Skin of body (tissue), 2 donors: Measurements from ENCODE around the gene ITGA2B. TPM values are rescaled to one million over a fixed set of nuclear protein-coding genes. Genes with fewer than 3 reads are reported as not detected.
"Not testable (repeated sequence)": the region's sequence is repeated elsewhere in the genome, so short reads cannot be mapped to it uniquely, and the experiment has no call there.

ENCODE experiments used
- DNase-seq: peaks from one replicate; lab custom pipeline; 2025; lab: John Stamatoyannopoulos, UW
- total RNA-seq: library from RNA; depleted of rRNA; stranded (reverse); fragments of >200 nt; gene quantifications from one replicate; pipeline ENCODE4 v1.2.3, GENCODE V29; 2014

The ITGA2B gene
- total RNA-seq, 1 donor from 2014 or later: 2.4 TPM

DNA sequence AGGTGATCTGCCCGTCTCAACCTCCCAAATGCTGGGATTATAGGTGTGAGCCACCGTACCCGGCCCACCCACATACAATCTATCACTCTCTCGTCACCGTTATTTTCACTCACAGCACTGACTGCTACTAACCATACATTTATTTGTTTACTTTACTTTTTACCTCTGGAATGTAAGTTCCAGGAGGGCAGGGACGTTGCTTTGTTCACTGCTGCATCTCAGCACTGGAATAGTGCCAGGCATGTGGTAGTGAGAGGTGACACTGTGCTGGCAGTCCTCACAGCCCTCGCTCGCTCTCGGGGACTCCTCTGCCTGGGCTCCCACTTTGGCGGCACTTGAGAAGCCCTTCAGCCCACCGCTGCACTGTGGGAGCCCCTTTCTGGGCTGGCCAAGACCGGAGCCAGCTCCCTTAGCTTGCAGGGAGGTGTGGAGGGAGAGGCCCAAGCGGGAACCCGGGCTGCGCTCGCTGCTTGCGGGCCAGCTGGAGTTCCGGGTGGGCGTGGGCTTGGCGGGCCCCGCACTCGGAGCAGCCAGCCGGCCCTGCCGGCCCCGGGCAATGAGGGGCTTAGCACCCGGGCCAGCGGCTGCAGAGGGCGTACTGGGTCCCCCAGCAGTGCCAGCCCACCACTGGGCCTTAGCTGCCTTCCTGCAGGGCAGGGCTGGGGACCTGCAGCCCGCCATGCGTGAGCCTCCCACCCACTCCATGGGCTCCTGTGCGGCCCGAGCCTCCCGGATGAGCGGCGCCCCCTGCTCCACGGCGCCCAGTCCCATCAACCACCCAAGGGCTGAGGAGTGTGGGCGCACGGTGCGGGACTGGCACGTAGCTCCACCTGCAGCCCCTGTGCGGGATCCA, 20.8 kb downstream of the ITGA2B start:
- DNase-seq: not testable (repeated sequence)

DNA sequence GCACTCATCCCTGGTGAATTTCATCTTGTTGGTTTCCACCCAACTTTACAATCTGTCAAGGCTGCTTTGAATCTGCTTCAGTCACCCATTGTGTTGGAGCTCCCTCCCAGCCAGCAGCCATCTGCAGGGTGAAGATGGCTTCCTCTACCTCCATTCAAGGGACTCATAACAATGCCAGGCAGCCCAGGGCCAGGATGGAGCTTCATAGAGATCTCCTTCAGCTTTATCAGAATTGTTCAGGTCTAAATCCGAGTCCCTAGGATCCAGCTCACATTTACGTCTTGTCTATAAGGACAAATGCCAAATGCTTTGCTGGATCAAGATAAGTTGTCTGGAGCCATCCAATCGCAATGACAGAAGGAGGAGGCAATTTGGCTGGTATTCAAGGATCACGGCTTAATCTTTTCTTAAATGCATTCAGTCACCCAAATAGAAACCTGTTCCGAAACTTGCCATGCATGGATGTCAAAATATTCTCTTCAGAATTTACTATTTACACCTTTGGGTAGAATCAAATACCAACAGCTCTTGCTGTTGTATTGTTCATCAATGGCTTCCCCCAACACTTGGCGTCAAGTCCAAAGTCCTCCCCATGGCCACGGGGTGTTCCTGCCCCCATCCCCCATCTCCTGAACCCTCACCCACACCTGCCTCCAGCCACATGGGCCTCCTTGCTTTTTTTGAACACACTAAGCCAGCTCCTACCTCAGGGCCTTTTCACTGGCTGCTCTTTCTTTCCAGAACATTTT, 22.0 kb downstream of the ITGA2B start:
- no peak for DNase-seq

DNA sequence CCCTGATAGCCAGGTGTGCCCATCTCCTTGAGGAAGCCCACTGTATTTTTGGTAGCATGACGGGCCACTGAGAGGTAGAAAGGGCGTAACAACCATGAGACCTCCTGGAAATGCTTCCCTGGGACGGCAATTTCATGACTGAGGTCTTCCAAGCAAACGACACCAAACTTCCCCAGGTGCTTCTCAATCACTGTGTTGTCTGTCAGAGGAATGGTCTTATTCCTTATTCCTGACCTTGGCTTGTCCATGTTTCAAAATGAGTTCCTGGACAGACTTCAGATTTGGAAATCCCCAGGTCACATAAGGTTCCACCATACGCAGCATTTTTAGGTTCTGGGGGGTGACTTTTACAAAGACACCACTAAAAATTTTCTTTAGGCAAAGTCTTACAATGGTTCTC, 24.4 kb downstream of the ITGA2B start:
- not testable (repeated sequence) for DNase-seq

DNA sequence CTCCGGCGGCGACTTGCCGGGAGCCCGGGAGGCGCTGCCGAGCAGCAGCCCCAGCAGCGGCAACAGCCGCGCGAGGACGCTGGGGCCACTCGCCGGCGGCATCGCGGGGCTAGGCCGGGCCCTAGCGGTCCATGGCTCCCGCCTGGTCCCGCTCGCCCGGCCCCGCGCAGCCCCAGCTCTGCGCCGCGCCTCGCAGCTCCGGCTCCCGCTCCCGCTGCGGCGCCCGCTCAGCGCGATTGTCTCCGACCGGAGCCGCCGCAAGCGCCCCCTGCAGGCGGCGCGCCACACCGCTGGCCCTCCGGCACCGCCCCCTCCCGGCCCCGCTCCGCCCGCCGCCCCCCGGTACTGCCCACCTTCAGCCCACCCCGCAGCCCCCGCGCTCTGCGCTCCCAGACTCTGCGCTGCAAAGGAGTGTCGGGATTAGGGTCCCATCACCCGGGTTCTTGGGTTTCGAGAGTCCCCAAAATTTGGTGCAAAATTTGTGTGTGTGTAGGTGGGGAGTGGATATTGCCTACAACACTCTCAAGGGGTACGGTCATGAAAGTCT, 25.8 kb downstream of the ITGA2B start, which contains the start of gene FAM171A2:
TSS of gene FAM171A2 (minus strand) at position 241 of the 547 bp plus-strand sequence. CDS start at position 102, 139 bp downstream.
- peak; percentile 38 for DNase-seq

DNA sequence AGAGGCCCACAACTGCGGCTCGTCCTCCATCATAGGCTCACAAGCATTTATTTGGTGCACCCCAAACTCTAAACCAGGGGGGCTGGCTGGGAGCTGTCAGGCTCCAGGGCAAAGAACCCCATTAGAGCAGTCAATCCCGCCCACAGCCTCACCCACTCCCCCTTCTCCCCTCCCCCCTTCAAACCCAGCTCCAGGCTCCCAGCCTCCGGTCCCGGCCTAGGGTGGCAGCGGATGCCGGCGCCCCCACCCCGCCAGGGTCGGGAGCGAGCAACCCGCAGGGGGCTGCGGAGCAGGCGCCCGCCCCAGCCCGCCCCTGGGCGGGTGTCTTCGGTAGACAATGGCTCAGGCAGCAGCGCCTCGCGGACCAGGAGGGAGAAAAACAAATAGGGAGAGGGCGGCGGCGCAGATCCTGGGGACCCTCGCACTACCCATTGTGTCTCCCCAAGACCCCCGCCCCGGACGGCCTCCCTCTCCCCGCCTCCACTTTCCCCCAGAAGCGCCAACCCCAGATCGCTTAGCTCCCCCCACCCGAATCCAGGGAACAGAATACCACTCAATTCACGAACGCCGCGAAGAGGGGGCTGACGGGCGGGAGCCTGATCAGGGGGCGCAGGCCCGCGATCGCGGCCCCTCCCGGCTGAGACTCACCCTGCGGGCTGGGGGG, 26.4 kb downstream of the ITGA2B start:
- DNase-seq: no peak

DNA sequence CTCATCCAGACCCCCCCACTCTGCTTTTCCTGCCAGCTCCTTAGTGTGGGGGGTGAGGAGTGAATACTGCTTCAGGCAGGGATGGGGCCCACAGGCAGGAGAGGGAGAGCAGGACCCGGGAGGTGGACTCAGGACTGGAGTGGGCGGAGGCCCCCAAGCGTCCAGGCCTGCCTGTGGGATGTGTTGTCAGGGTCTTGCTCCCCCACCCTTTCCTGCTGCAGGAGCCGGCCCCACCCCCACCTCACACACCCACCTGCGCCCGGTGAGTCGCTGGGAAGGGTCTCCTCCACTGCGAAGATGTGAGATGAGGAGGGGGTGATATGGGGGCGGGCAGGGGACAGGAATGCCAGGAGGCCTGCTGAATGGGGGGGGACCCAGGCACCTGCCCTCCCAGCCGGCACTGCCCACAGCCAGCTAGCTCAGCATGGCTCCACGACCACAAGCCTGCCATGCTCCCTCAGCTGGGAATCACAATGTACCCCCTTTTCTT, 26.9 kb downstream of the ITGA2B start:
- no peak for DNase-seq

DNA sequence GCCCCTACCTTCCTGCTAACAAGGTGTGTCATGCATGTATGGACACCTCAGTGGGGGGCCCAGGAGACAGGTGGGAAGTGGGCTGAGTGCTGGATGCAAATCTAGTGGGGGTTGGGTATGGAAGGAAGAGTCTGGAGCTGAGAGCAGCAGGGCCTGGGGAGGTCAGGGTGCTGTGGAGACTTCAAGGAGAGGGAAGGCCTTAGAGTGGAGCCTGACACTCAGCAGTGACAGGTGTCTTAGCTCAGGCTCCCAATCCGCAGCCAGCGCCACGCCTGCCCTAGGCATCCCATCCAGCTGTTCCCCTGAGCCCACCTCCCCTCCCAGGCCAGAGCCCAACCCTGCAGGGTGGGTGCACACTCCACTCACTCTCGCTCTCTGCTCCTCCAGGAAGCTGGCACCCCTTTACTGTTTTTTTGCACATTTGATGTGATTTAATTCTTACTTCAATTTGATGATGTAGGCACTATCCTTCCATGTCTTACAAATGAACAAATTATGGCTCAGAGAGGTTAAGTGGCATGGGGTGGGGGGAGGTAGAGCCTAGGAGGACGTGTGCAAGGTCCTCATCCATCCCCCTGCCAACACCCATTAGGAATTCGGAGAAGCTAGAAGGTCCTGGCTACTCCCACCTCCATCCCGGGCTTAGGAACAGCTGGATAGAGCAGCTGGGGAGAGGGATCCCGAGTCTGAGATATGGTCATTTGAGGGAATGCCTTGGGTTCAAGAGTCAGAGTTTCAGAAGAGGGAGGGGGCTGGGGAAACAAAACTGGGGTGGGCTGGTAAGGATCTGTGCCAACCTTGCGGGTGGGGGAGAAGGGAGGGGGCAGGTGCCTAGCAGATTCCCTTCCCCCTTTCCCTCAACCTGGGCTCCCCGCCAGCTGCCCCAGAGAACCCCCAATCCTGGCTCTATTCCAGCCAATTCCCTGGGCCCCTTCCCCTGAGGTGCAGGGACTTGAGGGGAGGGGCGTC, 27.9 kb downstream of the ITGA2B start:
- DNase-seq: no peak

DNA sequence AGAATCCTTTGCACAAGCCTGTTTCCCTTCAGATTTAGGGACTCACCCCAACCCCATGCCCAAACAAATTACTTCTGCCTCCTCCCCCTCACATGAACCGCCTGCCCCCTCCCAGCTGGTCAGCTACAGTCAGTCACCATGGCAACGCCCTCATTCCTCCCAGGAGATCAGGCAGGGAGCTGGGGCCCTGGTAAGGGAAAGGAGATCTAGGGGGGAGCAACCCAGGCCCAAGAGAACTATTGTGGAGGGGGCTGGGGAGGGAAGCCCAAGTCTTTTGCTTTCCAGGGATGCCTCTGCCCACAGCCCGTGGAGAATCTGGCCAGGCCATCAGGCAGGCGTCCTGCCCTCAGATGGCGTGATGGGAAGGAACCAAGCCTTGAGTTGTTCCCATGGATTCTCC, 28.6 kb downstream of the ITGA2B start:
- DNase-seq: no peak

DNA sequence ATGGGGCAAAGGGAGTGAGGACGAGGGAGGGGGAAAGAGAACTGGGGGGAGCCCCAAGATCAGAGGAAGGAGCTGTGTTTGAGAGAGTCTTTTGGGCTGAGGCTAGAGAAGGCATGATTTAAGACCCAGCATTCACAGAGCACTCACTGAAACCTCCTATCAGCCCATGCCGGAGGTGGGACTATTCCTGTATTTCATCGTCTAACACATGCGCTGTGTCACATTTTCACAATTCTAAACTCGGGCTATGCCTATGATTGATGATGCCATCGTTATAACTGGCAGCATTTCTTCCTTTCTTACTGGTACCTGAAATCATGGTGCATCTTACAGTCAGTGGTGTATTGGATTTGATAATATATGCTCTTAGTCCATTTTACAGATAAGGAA, 29.3 kb downstream of the ITGA2B start:
- DNase-seq: no peak

DNA sequence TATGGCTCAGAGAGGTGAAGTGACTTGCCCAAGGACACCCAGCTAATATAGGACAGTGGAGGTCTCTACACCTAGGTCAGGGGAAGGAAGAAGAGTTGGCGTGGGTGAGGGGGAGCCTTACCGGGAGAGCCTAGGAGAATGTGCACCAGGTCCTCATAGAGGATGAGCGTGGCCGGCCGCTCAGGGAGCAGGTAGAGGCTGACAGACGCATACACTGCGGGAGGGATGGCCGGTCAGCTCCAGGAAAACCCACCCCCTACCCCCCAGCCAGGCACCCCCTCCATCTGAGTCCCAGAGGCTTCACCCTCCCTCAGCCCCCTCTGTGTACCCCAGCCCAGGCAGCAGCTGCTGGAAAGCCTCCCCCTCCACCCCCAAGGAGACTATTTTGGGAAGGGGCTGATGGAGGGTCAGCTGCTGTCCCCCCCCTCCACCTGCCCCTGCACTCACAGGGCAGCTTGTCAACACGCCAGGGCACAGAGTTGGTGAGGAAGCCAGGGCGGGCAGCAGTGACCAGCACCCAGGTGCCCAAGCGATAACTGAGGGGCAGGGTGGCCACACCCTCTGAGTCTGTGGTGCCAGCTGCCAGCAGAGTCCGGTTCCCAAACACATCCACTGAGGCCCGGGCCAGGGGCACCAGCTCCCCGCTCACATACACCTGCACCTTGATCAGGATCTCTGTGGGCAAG, 29.8 kb downstream of the ITGA2B start:
- no peak for DNase-seq

DNA sequence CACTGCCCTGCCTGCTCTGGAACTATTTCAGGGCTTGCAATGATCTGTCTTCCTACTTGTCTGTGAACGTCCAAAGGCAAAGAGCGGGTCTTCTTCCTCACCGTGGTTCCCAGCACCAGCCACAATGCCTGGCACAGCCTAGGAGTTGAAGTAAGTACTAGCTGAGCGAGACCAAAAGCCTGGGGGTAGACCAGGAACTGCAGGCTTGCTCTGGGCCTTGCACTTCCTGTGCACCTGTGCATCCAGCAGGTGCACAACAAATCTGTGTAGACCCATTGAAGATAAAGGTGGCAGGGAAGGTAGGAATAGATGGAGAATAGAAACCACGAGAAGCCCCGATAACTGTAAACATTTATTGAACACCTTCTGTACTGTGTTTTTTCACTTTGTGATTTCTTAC, 30.4 kb downstream of the ITGA2B start:
- no peak for DNase-seq

DNA sequence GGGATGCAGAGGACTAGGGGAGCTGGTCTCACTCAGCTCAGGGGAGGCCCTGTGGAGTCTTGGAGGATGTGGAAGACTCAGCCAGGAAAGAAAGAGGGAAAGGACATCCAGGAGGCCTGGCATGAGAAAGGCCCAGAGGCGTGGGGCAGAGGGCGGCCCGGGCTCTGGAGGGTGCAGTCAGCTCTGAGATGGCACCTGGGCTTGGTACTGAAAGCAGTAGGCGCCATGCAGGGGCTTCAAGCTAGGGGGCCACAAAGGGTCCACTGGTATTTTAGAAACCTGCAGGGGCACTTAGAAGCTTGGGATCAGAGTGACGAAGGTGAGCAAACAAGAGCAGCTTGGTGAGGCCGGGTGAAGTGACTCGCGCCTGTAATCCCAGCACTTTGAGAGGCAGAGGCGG, 31.4 kb downstream of the ITGA2B start:
- DNase-seq: no peak

DNA sequence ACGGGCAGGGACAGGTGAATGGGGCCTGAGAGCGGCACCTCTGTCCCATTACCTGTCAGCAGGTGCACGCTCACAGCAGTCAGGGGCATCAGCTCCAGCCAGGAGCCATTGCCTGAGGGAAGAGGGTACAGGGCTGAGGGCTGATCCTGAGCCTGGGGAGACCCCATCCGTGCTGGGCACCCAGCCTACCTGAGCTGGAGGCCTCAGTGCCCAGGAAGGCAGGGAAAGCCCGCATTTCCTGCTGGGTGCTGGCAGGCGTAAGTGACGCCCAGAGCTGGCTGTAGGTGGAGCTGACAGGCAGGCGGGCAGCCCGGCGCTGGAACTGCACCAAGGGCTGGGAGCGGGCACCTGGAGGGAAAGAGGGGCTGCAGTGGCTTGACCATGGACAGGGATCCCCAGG, 33.2 kb downstream of the ITGA2B start:
- no peak for DNase-seq

DNA sequence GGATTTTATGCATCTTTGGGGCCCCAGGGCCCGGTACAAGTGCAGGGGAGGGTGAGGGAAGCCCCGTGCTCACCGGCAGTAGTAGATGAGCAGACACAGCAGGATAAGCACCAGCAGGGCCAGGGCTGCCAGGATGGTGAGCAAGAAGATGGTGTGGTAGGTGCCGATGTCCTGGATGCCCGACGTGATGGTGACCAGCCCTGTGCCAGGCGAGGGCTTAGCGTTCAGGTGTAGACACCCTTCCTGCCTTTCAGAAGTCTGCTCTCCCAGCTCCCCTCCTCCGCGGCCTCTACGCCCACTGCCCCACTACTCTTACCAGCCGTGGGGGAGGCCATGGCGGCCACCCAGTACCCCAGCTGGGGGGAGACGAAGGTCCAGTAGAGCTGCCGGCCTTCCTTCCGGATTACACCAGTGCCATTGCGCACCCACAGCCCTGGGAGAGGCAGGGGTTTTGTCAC, 33.8 kb downstream of the ITGA2B start:
- DNase-seq: no peak

DNA sequence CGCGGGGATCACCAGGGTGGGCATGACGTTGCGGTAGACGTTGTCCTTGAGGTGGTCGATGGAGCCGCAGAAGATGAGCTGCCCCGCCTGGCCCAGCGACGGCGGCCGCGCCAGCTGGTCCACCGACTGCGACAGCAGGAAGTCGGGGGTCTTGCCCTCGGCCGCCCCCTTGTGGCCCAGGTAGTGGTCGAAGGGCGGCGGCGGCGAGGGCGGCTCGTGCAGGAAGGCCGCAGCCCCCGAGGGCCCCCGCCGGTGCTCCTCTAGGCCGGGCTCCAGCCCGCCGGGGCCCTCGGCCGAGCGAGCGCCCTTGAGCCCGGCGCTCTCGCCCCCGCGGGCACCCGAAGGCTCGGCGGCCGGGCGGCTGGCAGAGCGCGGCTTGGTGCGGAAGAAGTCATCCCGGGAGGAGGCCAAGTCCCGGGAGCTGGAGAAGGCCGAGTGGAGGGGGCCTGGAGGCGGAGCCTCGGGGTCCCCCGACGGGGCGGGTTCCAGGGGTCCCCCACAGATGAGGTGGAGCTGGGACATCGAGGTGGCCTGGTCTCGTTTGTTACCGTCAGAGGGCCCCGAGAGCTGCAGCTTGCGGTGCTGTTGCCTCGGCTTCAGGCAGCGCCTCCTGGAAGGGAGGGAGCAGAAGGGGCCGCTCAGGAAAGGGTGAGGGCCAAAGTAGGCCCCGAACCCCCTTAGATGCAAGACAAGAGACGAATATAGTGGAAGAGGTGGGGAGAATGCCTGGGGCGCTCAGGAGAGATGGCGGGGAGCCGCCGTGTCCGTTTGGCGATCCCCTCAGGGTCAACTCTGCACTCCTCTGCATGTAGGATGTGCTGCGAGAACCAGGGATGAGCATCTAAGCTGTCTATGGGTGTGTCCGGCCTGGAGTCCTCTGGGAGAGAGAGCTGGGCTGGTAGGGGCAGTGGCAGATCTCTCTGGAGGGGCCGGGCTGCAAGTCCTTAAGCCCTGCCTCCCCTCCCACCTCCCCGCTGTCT, 34.6 kb downstream of the ITGA2B start:
- no peak for DNase-seq

DNA sequence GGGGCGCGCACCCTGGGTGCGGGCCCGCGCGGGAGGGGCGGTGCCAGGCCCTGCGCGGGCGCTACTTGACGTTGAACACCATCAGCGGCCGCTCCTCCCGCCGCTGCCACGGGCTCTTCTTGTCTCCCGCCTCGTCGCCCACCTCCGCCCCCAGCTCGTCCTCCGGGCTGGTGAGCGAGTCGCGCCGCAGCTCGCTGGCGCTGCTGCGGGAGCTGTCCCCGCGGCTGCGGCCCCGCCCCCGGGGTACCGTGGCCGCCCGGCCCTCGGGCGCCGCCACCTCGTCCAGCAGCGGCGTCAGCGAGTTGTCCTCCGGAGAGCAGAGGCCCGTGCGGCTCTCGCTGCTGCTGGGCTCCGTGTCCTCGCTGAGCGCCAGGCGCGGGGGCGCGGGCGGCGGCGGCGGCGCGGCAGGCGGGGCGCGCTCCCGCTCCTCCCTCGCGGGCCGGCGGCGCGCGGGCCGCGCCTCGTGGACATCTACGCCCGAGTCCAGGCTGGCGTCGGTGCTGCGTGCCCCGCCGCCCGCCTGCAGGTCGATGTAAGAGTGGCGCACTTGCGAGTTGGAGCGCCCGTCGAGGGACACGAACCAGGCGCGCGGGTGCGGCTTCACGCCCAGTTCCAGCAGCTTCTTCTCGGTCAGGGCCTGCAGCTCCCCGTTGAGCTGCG, 35.6 kb downstream of the ITGA2B start:
- DNase-seq: no peak

DNA sequence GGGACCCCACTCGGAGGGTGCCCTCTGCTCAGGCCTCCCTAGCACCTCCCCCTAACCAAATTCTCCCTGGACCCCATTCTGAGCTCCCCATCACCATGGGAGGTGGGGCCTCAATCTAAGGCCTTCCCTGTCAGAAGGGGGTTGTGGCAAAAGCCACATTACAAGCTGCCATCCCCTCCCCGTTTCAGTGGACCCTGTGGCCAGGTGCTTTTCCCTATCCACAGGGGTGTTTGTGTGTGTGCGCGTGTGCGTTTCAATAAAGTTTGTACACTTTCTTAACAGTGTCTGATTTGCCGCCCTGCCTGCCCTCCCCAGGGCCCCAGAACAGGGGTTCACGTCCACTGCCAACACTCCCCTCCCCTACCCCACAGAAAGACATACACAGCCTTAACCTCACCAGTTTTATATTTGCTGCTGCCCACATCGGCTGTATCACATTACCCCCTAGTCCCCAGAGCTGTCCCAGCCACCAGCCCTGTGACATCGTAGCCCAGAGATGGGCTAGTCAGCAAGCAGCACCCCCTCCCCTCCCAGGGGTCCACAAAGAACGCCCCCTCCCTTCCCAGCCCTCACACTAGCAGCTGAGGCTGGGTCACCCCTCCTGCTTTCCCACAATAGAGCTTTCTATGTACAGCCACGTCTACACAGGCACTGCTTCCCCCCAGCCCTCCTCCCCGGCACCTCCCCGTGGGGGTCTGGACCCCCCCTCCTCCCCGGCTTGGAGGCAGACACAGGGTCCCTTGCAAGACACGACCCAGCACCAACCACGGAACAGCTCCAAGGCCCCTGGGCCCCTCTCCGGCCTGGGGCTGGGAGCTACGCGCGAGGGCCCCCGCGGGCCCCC, 36.4 kb downstream of the ITGA2B start:
- no peak for DNase-seq
